ENCODE data around the gene CXCL8. TPM values are rescaled to one million over a fixed set of nuclear protein-coding genes. Genes with fewer than 3 reads are reported as not detected.

Gene CXCL8
- polyA plus RNA-seq, 1 of the 3 experiments (the other 2 are of a cell fraction): 6.0 TPM

GRCh38 chr4:73698217-73698616 lies 42.2 kb upstream of the CXCL8 start:
- CTCF ChIA-PET: interaction anchor here (1.8 kb wide), 1 partner anchor 124 kb away, joined by 4 read pairs; no protein-coding TSS in a partner anchor
- H3K36me3 ChIP-seq (replicated peaks in 1 of 2; ENCODE audit: control insufficient read depth in 1 of 2, insufficient read depth in 2 of 2, low read length in 1 of 2): no peaks in the 10 kb centered on the region
- no peaks in the 10 kb centered on the region for H4K20me1 ChIP-seq (ENCODE audit: insufficient read depth)
- H3K9me3 ChIP-seq: no peaks in the 10 kb centered on the region
- TF ChIP-seq TCF12 (IDR thresholded peaks at IDR 0.05): peak; percentile 17; the same call in 1 of the 2 replicates
- no peak for TF ChIP-seq EZH2phosphoT487 (IDR thresholded peaks at IDR 0.05; ENCODE audit: borderline replicate concordance, low read depth)
- no peak overlapping the region for H3K27ac ChIP-seq (ENCODE audit: low read depth in 2 of 2, low read length in 1 of 2)
- no peaks in the 10 kb centered on the region for H3K79me2 ChIP-seq (ENCODE audit: insufficient read depth)
- H2AFZ ChIP-seq (ENCODE audit: low read depth): no peak overlapping the region
- POLR2A ChIA-PET: no interaction called here
- H3K9me2 ChIP-seq: no peaks in the 10 kb centered on the region
- H3K4me3 ChIP-seq (ENCODE audit: low read depth in 2 of 2, low read length in 1 of 2): no peak overlapping the region
- H3K27me3 ChIP-seq (ENCODE audit: insufficient read depth): no peaks in the 10 kb centered on the region
- H3K4me1 ChIP-seq (ENCODE audit: control insufficient read depth in 1 of 2, insufficient read depth in 2 of 2, low read depth in 1 of 2, low read length in 1 of 2): no peaks in the 10 kb centered on the region
- no peak overlapping the region for H3K9ac ChIP-seq
- no peak overlapping the region for H3K4me2 ChIP-seq
- 78% methylated on average over 2 of the region's 2 CpGs for WGBS (ENCODE audit: low lambda C conversion rate)
- peaks cover 5% of the 10 kb centered on the region for H3F3A ChIP-seq (replicated peaks; ENCODE audit: insufficient read depth)
- no peak for DNase-seq

DNA sequence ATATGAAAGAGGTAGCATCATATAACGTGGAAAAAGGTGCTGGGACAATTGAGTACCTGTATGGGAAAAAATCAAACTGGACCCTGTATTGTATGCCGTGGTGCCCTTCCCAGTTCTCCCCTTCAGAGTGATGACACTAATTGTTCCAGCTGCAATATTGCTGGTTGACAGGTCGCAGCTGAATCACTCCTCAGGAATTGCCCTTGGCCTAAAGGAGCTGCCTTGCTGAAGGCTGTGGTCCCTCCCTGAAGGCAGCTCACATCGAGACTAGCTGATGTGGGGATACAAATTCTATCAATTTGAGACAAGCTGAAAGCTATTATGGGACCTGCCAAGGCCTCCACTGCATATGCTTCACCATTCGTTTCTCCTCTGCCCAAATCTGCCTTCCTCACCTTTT lies 39.3 kb upstream of the CXCL8 start:
- Histone ChIP-seq H3F3A (replicated peaks; ENCODE audit: insufficient read depth) (peaks cover 32% of the 10 kb centered on the region), H3K4me3 (ENCODE audit: low read depth in 2 of 2, low read length in 1 of 2) (no peak overlapping the region), H3K36me3 (replicated peaks in 1 of 2; ENCODE audit: control insufficient read depth in 1 of 2, insufficient read depth in 2 of 2, low read length in 1 of 2) (no peaks in the 10 kb centered on the region), H4K20me1 (ENCODE audit: insufficient read depth) (no peaks in the 10 kb centered on the region), H3K79me2 (ENCODE audit: insufficient read depth) (no peaks in the 10 kb centered on the region), H3K4me2 (no peak overlapping the region), H3K9ac (no peak overlapping the region), H3K27me3 (ENCODE audit: insufficient read depth) (no peaks in the 10 kb centered on the region), H3K9me3 (no peaks in the 10 kb centered on the region), H3K27ac (ENCODE audit: low read depth in 2 of 2, low read length in 1 of 2) (no peak overlapping the region), H3K9me2 (no peaks in the 10 kb centered on the region), H3K4me1 (ENCODE audit: control insufficient read depth in 1 of 2, insufficient read depth in 2 of 2, low read depth in 1 of 2, low read length in 1 of 2) (peaks cover 0 to 21% of the 10 kb centered on the region in 2 experiments; a peak in 3 of 4 replicates), H2AFZ (ENCODE audit: low read depth) (no peak overlapping the region)
- ChIA-PET POLR2A (no interaction called here), CTCF (interaction anchor here (1.2 to 1.3 kb wide), 2 partner anchors 27 to 29 kb away, joined by 3 read pairs; no protein-coding TSS in a partner anchor)
- TF ChIP-seq, protein P1, sequence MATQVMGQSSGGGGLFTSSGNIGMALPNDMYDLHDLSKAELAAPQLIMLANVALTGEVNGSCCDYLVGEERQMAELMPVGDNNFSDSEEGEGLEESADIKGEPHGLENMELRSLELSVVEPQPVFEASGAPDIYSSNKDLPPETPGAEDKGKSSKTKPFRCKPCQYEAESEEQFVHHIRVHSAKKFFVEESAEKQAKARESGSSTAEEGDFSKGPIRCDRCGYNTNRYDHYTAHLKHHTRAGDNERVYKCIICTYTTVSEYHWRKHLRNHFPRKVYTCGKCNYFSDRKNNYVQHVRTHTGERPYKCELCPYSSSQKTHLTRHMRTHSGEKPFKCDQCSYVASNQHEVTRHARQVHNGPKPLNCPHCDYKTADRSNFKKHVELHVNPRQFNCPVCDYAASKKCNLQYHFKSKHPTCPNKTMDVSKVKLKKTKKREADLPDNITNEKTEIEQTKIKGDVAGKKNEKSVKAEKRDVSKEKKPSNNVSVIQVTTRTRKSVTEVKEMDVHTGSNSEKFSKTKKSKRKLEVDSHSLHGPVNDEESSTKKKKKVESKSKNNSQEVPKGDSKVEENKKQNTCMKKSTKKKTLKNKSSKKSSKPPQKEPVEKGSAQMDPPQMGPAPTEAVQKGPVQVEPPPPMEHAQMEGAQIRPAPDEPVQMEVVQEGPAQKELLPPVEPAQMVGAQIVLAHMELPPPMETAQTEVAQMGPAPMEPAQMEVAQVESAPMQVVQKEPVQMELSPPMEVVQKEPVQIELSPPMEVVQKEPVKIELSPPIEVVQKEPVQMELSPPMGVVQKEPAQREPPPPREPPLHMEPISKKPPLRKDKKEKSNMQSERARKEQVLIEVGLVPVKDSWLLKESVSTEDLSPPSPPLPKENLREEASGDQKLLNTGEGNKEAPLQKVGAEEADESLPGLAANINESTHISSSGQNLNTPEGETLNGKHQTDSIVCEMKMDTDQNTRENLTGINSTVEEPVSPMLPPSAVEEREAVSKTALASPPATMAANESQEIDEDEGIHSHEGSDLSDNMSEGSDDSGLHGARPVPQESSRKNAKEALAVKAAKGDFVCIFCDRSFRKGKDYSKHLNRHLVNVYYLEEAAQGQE (IDR thresholded peaks at IDR 0.05; ENCODE audit: low read depth, low read length): no peak
- TF ChIP-seq TCF12 (IDR thresholded peaks at IDR 0.05): 0 out of 2 replicates have a peak, but pooled peaks have one; percentile 14
- 36% methylated on average over 4 of the region's 5 CpGs for WGBS (ENCODE audit: low lambda C conversion rate)
- DNase-seq: no peak

- Histone ChIP-seq H3F3A (replicated peaks; ENCODE audit: insufficient read depth) (peaks cover 45% of the 10 kb centered on the region), H3K79me2 (ENCODE audit: insufficient read depth) (no peaks in the 10 kb centered on the region), H3K36me3 (replicated peaks in 1 of 2; ENCODE audit: control insufficient read depth in 1 of 2, insufficient read depth in 2 of 2, low read length in 1 of 2) (no peaks in the 10 kb centered on the region), H3K9me2 (no peaks in the 10 kb centered on the region), H3K4me2 (no peak overlapping the region), H4K20me1 (ENCODE audit: insufficient read depth) (no peaks in the 10 kb centered on the region), H3K4me1 (ENCODE audit: control insufficient read depth in 1 of 2, insufficient read depth in 2 of 2, low read depth in 1 of 2, low read length in 1 of 2) (peaks cover 0 to 32% of the 10 kb centered on the region in 2 experiments; a peak in 3 of 4 replicates), H3K27me3 (ENCODE audit: insufficient read depth) (no peaks in the 10 kb centered on the region), H3K9ac (no peak overlapping the region), H3K27ac (ENCODE audit: low read depth in 2 of 2, low read length in 1 of 2) (peak overlapping the region in 1 of 2 experiments; percentile 98; a peak in 1 of 4 replicates), H3K9me3 (no peaks in the 10 kb centered on the region), H2AFZ (ENCODE audit: low read depth) (no peak overlapping the region), H3K4me3 (ENCODE audit: low read depth in 2 of 2, low read length in 1 of 2) (no peak overlapping the region)
- WGBS (ENCODE audit: low lambda C conversion rate): 81% methylated on average over 2 of the region's 2 CpGs
- POLR2A ChIA-PET: no interaction called here
- CTCF ChIA-PET: no interaction called here
- DNase-seq: no peak
- TF ChIP-seq RCOR1 (IDR thresholded peaks at IDR 0.05; ENCODE audit: low read length) (no peak), GABPA (IDR thresholded peaks at IDR 0.05; ENCODE audit: low read depth) (no peak), EZH2phosphoT487 (IDR thresholded peaks at IDR 0.05; ENCODE audit: borderline replicate concordance, low read depth) (no peak), RXRA (IDR thresholded peaks at IDR 0.05; ENCODE audit: borderline replicate concordance, low read depth) (no peak), YY1 (IDR thresholded peaks at IDR 0.05; ENCODE audit: low read depth) (no peak)
Observed at GRCh38 chr4:73702796-73703287, 37.5 kb upstream of the CXCL8 start.
